HuH-7.5 (cell line): Measurements from ENCODE around the gene MT1X.

Experiments
- DNase-seq: peaks from one replicate; pipeline ENCODE4 v3.0.0; 2011; ENCODE audit warnings: low spot score

The MT1X gene

GRCh38 chr16:56681939-56682702 is at the start of gene MT1X:
MT1X (plus strand) TSS chr16:56682470; CDS start chr16:56682541, 71 bp downstream.
- peak; percentile 72 for DNase-seq

GRCh38 chr16:56632848-56633365 is 49.4 kb upstream of the MT1X start:
- no peak for DNase-seq

- DNase-seq, result no peak
Measured at GRCh38 chr16:56633535-56633934, 48.7 kb upstream of the MT1X start.

- no peak for DNase-seq
Measured at GRCh38 chr16:56634715-56635440, 47.4 kb upstream of the MT1X start.

- DNase-seq, result no peak
Measured at GRCh38 chr16:56635441-56635967, 46.8 kb upstream of the MT1X start.

GRCh38 chr16:56636616-56637413 is 45.5 kb upstream of the MT1X start:
- no peak for DNase-seq

GRCh38 chr16:56637814-56638750 is 44.2 kb upstream of the MT1X start, which contains the start of gene MT1A:
MT1A (plus strand) TSS chr16:56638666; CDS start chr16:56638739, 73 bp downstream.
- DNase-seq, result peak; percentile 52

GRCh38 chr16:56639045-56639444 is 43.2 kb upstream of the MT1X start:
- DNase-seq, result no peak

- DNase-seq, result no peak
Measured at GRCh38 chr16:56640076-56640475, 42.2 kb upstream of the MT1X start.

GRCh38 chr16:56641166-56641565 is 41.1 kb upstream of the MT1X start:
- no peak for DNase-seq

- peak; percentile 77 for DNase-seq
Measured at GRCh38 chr16:56643080-56643778, 39.0 kb upstream of the MT1X start.

- no peak for DNase-seq
Measured at GRCh38 chr16:56643833-56644232, 38.4 kb upstream of the MT1X start.

GRCh38 chr16:56645311-56645710 is 37.0 kb upstream of the MT1X start:
- no peak for DNase-seq

GRCh38 chr16:56645838-56646237 is 36.4 kb upstream of the MT1X start:
- no peak for DNase-seq

- no peak for DNase-seq
Measured at GRCh38 chr16:56647641-56648431, 34.4 kb upstream of the MT1X start.

GRCh38 chr16:56649271-56649670 is 33.0 kb upstream of the MT1X start:
- no peak for DNase-seq

- no peak for DNase-seq
Measured at GRCh38 chr16:56649820-56650219, 32.5 kb upstream of the MT1X start.

GRCh38 chr16:56651586-56651985 is 30.7 kb upstream of the MT1X start, which contains the start of gene MT1B:
MT1B (plus strand) TSS chr16:56651886; CDS start chr16:56651954, 68 bp downstream.
- DNase-seq, result no peak

- no peak for DNase-seq
Measured at GRCh38 chr16:56652600-56652999, 29.7 kb upstream of the MT1X start.
